Astrocyte of the spinal cord (primary cell): ENCODE data around the gene BASP1.

ENCODE experiments used
- DNase-seq: peaks from one replicate; pipeline ENCODE4 v3.0.0; 2011; ENCODE audit warnings: low read depth, low spot score
- H3K4me3 ChIP-seq: 2 replicates; pipeline ENCODE4 v1.5.1; 2011; ENCODE audit warnings: low read depth, mild to moderate bottlenecking, low read length, moderate library complexity
- in situ Hi-C: cut with HindIII; loops from 2 replicates; pipeline ENCODE4 v1.10.0; 2017; ENCODE audit warnings: low sequenced_read_pairs
- TF ChIP-seq, protein P1 (sequence below): IDR thresholded peaks from 2 replicates; pipeline ENCODE4 v1.5.1; 2012; ENCODE audit warnings: low read depth, mild to moderate bottlenecking, low read length, inconsistent platforms

Gene BASP1

DNA sequence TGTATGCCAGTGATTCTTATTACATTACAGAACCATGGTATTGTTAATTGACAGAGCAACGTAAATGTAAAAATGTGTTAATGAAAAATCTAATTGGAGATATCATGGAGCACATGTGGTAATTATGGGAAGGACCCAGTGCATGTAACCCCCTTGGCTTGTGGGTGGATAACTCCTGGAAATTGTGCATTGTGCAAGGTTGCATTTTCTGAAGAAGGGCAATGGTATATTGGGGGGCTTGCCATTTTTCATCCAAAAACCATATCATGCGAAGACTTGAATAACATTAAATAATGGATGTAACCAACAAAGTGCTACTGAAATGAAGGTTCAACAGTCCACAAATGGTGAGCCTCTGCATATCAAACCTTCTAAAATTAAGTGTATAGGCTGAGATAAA lies 47.6 kb downstream of the BASP1 start:
- no peak for DNase-seq
- H3K4me3 ChIP-seq: no peak overlapping the region
- TF ChIP-seq, protein P1, sequence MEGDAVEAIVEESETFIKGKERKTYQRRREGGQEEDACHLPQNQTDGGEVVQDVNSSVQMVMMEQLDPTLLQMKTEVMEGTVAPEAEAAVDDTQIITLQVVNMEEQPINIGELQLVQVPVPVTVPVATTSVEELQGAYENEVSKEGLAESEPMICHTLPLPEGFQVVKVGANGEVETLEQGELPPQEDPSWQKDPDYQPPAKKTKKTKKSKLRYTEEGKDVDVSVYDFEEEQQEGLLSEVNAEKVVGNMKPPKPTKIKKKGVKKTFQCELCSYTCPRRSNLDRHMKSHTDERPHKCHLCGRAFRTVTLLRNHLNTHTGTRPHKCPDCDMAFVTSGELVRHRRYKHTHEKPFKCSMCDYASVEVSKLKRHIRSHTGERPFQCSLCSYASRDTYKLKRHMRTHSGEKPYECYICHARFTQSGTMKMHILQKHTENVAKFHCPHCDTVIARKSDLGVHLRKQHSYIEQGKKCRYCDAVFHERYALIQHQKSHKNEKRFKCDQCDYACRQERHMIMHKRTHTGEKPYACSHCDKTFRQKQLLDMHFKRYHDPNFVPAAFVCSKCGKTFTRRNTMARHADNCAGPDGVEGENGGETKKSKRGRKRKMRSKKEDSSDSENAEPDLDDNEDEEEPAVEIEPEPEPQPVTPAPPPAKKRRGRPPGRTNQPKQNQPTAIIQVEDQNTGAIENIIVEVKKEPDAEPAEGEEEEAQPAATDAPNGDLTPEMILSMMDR: no peak
- in situ Hi-C loops: no loop called here

DNA sequence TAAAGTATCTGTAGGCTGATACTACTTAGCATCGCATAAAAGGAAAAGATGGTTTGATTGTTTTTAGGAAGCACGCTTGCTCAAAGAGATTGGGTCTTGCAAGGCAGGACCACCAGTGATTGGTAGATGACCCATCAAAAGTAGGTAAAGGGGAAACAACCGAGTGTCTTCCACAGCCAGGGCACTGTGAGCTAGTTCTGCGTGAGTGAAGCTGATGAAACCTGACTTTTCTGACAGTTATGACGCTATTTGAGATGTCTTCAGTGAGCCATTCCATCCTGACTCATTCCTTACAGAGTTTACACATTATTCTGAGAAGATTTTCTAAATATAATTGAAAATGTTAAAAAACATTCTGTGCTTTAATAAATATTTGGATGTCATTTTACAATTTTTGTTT lies 49.7 kb downstream of the BASP1 start:
- TF ChIP-seq, protein P1: no peak
- H3K4me3 ChIP-seq: no peak overlapping the region
- no peak for DNase-seq
- in situ Hi-C loops: no loop called here

DNA sequence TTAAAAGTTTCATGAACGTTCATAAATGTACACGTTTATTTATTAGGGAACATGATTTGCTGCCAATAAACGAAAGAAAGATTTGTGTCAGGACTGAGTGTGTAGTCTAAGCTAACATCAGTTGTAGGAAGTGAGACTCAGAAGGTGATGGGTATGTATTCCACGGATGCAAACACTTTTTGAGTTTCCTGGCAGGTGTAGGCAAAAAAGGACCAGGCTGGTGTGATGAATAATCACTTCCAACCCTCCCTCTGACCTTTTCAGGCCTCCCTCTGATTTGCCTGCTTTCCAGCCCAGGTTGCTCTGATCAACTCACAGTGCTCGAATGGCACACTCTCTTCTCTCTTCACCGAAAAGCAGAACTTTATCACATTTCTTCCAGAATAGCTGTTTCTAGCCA lies 51.8 kb downstream of the BASP1 start:
- no peak overlapping the region for H3K4me3 ChIP-seq
- no peak for DNase-seq
- TF ChIP-seq, protein P1: no peak
- in situ Hi-C loops: no loop called here

DNA sequence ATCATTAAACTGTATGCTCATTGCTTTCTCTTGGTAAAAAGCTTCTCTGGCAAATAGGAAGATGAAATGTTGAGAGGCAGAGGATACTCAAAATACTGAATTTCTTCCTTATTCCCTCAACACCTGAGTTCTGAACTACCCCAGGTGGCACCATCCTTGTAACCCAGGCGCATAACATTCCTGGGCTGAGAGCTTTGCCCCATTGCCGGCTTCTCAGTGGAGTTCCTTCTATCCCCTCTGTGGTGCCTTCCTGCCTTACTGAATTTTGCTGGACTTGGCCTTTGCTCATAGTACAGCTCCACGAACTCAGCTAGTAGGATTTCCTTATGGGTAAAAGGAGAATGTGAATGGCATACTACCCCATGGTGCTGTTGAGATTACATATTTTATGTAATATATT lies 54.7 kb downstream of the BASP1 start:
- no peak overlapping the region for H3K4me3 ChIP-seq
- in situ Hi-C loops: no loop called here
- DNase-seq: no peak
- TF ChIP-seq, protein P1: no peak

DNA sequence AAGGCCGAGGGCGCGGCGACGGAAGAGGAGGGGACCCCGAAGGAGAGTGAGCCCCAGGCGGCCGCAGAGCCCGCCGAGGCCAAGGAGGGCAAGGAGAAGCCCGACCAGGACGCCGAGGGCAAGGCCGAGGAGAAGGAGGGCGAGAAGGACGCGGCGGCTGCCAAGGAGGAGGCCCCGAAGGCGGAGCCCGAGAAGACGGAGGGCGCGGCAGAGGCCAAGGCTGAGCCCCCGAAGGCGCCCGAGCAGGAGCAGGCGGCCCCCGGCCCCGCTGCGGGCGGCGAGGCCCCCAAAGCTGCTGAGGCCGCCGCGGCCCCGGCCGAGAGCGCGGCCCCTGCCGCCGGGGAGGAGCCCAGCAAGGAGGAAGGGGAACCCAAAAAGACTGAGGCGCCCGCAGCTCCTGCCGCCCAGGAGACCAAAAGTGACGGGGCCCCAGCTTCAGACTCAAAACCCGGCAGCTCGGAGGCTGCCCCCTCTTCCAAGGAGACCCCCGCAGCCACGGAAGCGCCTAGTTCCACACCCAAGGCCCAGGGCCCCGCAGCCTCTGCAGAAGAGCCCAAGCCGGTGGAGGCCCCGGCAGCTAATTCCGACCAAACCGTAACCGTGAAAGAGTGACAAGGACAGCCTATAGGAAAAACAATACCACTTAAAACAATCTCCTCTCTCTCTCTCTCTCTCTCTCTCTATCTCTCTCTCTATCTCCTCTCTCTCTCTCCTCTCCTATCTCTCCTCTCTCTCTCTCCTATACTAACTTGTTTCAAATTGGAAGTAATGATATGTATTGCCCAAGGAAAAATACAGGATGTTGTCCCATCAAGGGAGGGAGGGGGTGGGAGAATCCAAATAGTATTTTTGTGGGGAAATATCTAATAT lies 58.1 kb downstream of the BASP1 start:
- in situ Hi-C loops: no loop called here

DNA sequence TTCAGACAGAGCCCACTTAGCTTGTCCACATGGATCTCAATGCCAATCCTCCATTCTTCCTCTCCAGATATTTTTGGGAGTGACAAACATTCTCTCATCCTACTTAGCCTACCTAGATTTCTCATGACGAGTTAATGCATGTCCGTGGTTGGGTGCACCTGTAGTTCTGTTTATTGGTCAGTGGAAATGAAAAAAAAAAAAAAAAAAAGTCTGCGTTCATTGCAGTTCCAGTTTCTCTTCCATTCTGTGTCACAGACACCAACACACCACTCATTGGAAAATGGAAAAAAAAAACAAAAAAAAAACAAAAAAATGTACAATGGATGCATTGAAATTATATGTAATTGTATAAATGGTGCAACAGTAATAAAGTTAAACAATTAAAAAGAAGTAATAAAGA lies 59.0 kb downstream of the BASP1 start:
- in situ Hi-C loops: no loop called here
- DNase-seq: no peak
- TF ChIP-seq, protein P1: no peak
- no peak overlapping the region for H3K4me3 ChIP-seq

More for the DNA sequence above, 58.1 kb downstream of the BASP1 start:
- DNase-seq: no peak
- H3K4me3 ChIP-seq: no peak overlapping the region
- TF ChIP-seq, protein P1: no peak
